Skeletal muscle satellite cell (primary cell): Measurements from ENCODE around the gene NKAP.
"Not testable (repeated sequence)": the region's sequence is repeated elsewhere in the genome, so short reads cannot be mapped to it uniquely, and the experiment has no call there.

Experiments
- H3K27me3 ChIP-seq: 2 replicates; pipeline ENCODE4 v1.7.0; 2013; ENCODE audit warnings: low read length; ENCODE audit not compliant: control insufficient read depth, insufficient read depth
- H3K36me3 ChIP-seq: 2 replicates; pipeline ENCODE4 v1.7.0; 2013; ENCODE audit warnings: mild to moderate bottlenecking, control low read depth, low read length; ENCODE audit not compliant: insufficient read depth
- H3K4me1 ChIP-seq: 2 replicates; pipeline ENCODE4 v1.7.0; 2013; ENCODE audit warnings: low read length; ENCODE audit not compliant: control insufficient read depth, insufficient read depth
- H3K4me2 ChIP-seq: 2 replicates; pipeline ENCODE4 v1.7.0; 2013; ENCODE audit warnings: mild to moderate bottlenecking, low read length
- H3K4me3 ChIP-seq: 2 replicates; pipeline ENCODE4 v1.7.0; 2013; ENCODE audit warnings: low read length
- H3K9ac ChIP-seq: 2 replicates; pipeline ENCODE4 v1.7.0; 2013; ENCODE audit warnings: mild to moderate bottlenecking, low read depth, low read length, moderate library complexity
- H3K9me3 ChIP-seq: replicated peaks from 2 replicates; pipeline ENCODE4 v1.7.0; 2013; ENCODE audit warnings: mild to moderate bottlenecking, control low read depth, low read length

NKAP gene

GRCh38 chrX:119919835-119920585 lies 23.5 kb downstream of the NKAP start:
- Histone ChIP-seq H3K4me1 (no peaks in the 10 kb centered on the region), H3K27me3 (no peaks in the 10 kb centered on the region), H3K4me3 (no peak overlapping the region), H3K9ac (no peak overlapping the region), H3K4me2 (no peak overlapping the region), H3K9me3 (no peaks in the 10 kb centered on the region), H3K36me3 (no peaks in the 10 kb centered on the region)

GRCh38 chrX:119917877-119918276 lies 25.7 kb downstream of the NKAP start:
- Histone ChIP-seq H3K27me3 (no peaks in the 10 kb centered on the region), H3K9me3 (no peaks in the 10 kb centered on the region), H3K4me2 (no peak overlapping the region), H3K4me3 (no peak overlapping the region), H3K9ac (no peak overlapping the region), H3K4me1 (no peaks in the 10 kb centered on the region), H3K36me3 (no peaks in the 10 kb centered on the region)

GRCh38 chrX:119916310-119916709 lies 27.2 kb downstream of the NKAP start:
- Histone ChIP-seq H3K36me3 (no peaks in the 10 kb centered on the region), H3K9ac (no peak overlapping the region), H3K27me3 (no peaks in the 10 kb centered on the region), H3K4me1 (no peaks in the 10 kb centered on the region), H3K4me3 (no peak overlapping the region), H3K9me3 (no peaks in the 10 kb centered on the region), H3K4me2 (no peak overlapping the region)

GRCh38 chrX:119900976-119901375 lies 42.6 kb downstream of the NKAP start:
- H3K4me2 ChIP-seq: no peak overlapping the region
- H3K27me3 ChIP-seq: no peaks in the 10 kb centered on the region
- no peak overlapping the region for H3K4me3 ChIP-seq
- no peaks in the 10 kb centered on the region for H3K4me1 ChIP-seq
- no peaks in the 10 kb centered on the region for H3K36me3 ChIP-seq
- no peak overlapping the region for H3K9ac ChIP-seq
- H3K9me3 ChIP-seq: no peaks in the 10 kb centered on the region

- Histone ChIP-seq H3K4me3 (no peak overlapping the region), H3K4me2 (no peak overlapping the region), H3K9ac (no peak overlapping the region), H3K9me3 (no peaks in the 10 kb centered on the region), H3K27me3 (no peaks in the 10 kb centered on the region), H3K36me3 (no peaks in the 10 kb centered on the region), H3K4me1 (no peaks in the 10 kb centered on the region)
Observed at GRCh38 chrX:119899125-119899524, 44.4 kb downstream of the NKAP start.

GRCh38 chrX:119895843-119896326 lies 47.7 kb downstream of the NKAP start, which contains the start of gene AKAP14:
Gene AKAP14 (plus strand): TSS chrX:119895893. CDS start chrX:119903224, 7,331 bp downstream.
- H3K9ac ChIP-seq: no peak within 1 kb of the TSS
- no peak within 1 kb of the TSS for H3K4me2 ChIP-seq

GRCh38 chrX:119891961-119892692 lies 51.4 kb downstream of the NKAP start:
- not testable (repeated sequence) for H3K4me2 ChIP-seq, H3K36me3 ChIP-seq, H3K4me1 ChIP-seq, H3K4me3 ChIP-seq, H3K9me3 ChIP-seq, H3K27me3 ChIP-seq, H3K9ac ChIP-seq

More at GRCh38 chrX:119895843-119896326, 47.7 kb downstream of the NKAP start, which contains the start of gene AKAP14:
- Histone ChIP-seq H3K9me3 (no peaks in the 10 kb centered on the region), H3K4me1 (no peaks in the 10 kb centered on the region), H3K4me3 (no peak within 1 kb of the TSS), H3K36me3 (no peaks in the 10 kb centered on the region), H3K27me3 (no peaks in the 10 kb centered on the region)

- not testable (repeated sequence) for H3K9ac ChIP-seq, H3K4me1 ChIP-seq, H3K27me3 ChIP-seq, H3K4me3 ChIP-seq, H3K9me3 ChIP-seq, H3K4me2 ChIP-seq, H3K36me3 ChIP-seq
Observed at GRCh38 chrX:119890626-119891025, 52.9 kb downstream of the NKAP start.

GRCh38 chrX:119887721-119888425 lies 55.7 kb downstream of the NKAP start:
- peak overlapping the region; percentile 65 for H3K4me3 ChIP-seq
- H3K9me3 ChIP-seq: no peaks in the 10 kb centered on the region
- H3K4me2 ChIP-seq: peak overlapping the region; percentile 80
- no peaks in the 10 kb centered on the region for H3K27me3 ChIP-seq
- H3K4me1 ChIP-seq: no peaks in the 10 kb centered on the region
- H3K36me3 ChIP-seq: no peaks in the 10 kb centered on the region
- H3K9ac ChIP-seq: no peak overlapping the region

GRCh38 chrX:119885554-119886428 lies 57.8 kb downstream of the NKAP start:
- Histone ChIP-seq H3K9me3 (no peaks in the 10 kb centered on the region), H3K27me3 (no peaks in the 10 kb centered on the region), H3K4me2 (no peak overlapping the region), H3K36me3 (no peaks in the 10 kb centered on the region), H3K9ac (no peak overlapping the region), H3K4me1 (no peaks in the 10 kb centered on the region), H3K4me3 (no peak overlapping the region)
